ENCODE results near the gene TPPP.

The TPPP gene

GRCh38 chr5:677131-678101 is 15.7 kb downstream of the TPPP start:
- DNase-seq (ENCODE audit: low read depth) = no peak

GRCh38 chr5:676699-677076 is 16.5 kb downstream of the TPPP start:
- DNase-seq (ENCODE audit: low read depth) = no peak

DNA sequence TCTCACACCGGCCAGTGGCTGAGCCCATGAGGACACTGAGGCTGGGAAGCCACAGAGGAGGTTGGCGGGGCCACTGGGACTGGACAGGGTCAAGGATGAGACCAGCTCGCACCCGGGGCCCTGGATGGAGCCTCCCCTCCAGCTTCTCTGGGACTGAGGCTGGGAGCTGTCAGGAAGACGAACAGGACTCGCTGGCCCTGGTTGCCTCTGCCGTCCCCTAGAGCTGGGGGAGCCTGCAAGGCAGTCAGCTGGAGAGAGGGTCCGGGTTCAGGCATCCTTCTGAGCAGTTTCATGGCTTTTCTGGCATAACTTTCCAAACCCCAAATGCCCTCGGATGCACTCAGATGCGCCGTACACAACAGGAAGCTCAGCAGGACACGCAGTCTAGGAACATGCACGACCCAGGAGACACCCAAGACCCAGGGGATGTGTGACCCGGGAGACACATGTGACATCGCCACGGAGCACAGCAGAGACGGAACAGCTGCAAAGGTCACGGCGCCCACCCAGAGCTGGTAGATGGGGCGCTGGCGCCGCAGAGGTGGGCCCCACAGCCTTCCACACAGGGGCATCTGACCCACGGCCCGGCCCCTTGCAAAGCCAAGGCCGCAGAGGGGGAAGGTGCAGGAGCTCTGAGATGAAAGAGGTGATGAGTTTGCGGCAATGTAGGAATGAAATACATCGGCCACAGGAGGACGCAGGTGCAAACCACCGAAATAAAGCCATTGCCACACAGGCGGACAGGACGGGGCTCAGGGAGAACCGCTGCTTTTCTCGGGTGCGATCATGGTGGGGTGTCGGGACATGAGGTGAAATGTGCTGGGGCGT is 17.1 kb downstream of the TPPP start:
- DNase-seq (ENCODE audit: low read depth) = no peak

GRCh38 chr5:675111-675870 is 17.9 kb downstream of the TPPP start:
- no peak for DNase-seq (ENCODE audit: low read depth)

DNA sequence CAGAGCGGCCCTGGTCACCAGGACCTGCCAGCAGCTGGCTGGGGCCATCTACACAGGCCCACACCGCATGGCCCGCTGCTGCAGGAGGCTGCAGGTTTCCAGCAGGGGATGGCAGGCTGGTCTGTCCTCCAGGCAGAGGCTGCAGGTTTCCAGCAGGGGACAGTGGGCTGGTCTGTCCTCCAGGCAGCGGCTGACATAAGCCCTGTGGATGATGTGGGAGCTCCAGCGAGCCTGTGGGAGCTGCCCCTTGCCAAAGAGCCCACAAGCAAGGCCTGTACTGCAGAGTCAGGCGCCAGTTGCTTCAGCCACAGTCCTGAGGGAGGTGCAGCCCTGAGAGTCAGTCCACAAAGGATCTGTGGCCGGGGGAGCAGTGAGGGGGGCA is 18.5 kb downstream of the TPPP start:
- DNase-seq (ENCODE audit: low read depth) = no peak

- no peak for DNase-seq (ENCODE audit: low read depth)
These were observed 19.1 kb downstream of the TPPP start for GRCh38 chr5:673831-674629.

DNA sequence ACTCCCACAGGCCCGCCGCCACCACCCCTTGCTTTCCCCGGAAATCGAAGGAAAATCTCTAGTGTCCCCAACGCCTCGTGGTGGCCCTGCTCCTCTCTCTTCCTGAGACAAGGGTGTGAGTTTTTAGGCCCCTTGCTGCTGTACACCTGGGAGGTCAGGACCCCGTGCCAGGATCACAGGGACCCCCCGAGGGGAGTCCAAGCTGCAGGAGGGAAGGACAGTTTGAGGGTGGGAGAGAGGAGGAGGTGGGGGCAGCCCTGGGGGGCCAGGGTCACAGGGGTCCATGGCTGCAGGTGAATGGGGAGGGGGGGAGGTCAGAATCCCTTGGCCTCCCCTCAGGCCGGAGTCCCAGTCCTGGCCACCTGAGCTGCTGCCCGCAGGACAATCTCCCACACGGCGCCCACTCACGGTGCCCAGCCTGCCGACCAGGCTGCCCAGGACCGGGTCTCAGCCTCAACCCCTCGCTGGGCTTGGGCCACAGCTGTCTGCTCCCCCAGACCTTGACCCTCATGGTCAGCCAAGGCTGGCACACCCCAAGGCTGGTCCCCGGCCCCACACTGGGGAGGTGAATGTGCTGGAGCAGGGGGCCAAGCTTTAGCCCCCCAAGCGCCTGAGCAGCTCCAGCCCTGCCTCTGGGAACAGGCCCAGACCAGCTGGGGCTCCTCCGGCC is 19.9 kb downstream of the TPPP start:
- DNase-seq (ENCODE audit: low read depth) = no peak

DNA sequence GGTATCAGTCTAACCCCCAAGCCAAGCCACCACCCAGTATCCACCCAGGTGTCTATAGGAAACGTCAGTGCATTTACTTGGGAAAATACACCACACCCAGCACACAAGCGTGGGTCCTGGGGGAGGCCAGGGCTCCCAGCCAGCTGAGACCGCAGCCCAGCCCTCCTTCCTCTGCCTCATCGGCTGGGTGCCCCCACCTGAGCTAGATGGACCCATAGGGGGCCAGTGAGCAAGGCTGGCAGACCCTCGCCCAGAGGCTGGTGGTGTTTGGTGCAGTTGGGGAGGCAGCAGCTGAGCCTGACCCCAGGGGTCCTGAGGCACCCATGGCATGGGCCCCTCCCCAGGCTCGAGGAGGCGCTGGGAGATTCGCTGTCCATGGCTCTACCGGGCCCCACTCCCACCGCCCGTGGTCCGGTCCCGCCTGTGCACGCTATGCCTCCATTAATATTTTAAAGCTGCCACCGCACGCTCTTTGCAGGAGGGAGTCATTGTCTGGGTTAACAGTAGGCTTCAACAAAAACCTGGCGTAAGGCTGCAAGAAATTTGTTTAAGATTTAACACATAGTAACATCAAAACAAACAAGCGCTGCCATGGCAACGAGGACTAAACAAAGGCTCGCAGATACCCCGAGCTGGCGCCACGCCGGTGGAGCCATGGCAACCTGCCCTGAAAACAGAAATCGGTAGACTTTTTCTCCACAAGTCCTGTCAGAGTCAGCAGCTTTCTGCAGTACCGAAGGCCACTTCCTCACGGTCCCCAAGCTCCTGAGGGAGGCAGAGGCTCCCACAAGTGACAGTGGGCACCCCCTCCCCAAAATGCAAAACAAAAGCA is 20.6 kb downstream of the TPPP start:
- DNase-seq (ENCODE audit: low read depth) = peak; percentile 59

GRCh38 chr5:671459-672328 is 21.5 kb downstream of the TPPP start:
- peak; percentile 53 for DNase-seq (ENCODE audit: low read depth)

DNA sequence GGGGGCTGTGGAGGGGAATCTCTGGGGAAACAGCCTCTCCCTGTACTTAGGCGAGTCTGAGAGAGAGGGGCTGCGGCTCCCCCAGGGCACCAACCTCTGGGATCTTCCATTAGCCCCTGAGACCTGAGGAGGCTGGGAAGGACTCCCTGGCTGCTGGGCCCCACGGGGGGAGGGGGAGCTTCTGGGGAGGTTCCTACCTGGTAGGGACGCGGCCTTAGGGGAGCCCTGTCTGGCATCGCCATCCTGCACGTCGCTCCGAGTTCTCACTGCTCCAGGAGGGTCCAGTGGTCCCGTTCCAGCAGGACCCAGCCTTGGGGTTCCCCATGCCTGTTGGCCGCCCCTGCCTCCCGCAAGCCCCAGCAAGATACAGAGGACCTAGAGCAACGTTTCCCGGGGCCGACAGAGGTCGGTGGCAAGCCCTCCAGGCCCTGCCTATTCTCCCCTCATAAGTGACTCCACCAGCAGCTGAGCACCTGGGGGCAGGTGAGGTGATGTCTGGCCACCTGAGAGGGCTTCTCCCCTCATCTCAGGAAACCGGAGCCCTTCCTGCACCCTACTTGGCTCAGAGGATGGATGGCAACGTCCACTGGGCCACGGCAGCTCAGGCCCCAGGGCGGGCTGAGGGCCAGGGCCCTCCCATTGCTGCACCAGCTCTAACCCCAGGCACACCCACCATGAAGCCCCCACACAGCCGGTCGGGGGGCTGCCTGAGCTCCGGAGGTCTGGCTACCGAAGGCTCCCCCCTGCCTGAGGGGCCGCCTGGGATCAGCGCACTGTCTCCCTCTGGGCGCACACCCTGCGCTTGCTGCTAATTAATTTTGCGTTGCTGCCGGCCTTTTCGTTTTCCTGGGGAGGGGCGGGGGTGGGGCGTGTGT is 22.5 kb downstream of the TPPP start:
- DNase-seq (ENCODE audit: low read depth) = no peak

- DNase-seq (ENCODE audit: low read depth) = no peak
These were observed 23.2 kb downstream of the TPPP start for GRCh38 chr5:669842-670395.

- DNase-seq (ENCODE audit: low read depth) = peak; percentile 40
These were observed 23.9 kb downstream of the TPPP start for GRCh38 chr5:669111-669841.

DNA sequence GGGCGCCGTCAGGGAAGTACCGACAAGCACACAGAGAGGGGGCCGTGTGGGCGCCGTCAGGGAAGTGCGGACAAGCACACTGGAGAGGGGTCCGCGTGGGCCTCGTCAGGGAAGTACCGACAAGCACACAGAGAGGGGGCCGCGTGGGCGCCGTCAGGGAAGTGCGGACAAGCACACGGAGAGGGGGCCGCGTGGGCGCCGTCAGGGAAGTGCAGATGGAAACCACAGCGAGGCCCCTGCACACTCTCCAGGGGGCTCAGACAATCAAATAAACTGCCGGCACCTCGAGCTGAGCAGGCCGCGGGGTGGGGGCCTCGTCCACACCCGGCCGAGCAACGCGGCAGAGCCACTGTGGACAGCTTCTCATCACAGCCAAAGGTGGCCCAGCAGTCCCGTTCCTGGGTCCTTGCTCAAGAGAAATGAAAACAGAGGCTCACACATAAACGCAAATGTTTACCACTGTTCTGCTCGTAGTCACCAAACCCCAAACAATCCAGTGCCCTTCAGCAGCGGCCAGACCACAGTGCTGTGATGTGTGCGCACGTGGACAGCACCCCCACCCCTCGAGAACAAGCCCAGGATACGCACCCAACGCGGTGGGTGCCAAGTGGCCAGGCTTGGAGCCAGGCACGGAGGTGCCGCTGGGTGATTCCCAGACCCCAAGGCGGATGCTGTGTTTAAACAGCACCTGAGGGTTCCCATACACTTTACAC is 24.7 kb downstream of the TPPP start:
- no peak for DNase-seq (ENCODE audit: low read depth)

DNA sequence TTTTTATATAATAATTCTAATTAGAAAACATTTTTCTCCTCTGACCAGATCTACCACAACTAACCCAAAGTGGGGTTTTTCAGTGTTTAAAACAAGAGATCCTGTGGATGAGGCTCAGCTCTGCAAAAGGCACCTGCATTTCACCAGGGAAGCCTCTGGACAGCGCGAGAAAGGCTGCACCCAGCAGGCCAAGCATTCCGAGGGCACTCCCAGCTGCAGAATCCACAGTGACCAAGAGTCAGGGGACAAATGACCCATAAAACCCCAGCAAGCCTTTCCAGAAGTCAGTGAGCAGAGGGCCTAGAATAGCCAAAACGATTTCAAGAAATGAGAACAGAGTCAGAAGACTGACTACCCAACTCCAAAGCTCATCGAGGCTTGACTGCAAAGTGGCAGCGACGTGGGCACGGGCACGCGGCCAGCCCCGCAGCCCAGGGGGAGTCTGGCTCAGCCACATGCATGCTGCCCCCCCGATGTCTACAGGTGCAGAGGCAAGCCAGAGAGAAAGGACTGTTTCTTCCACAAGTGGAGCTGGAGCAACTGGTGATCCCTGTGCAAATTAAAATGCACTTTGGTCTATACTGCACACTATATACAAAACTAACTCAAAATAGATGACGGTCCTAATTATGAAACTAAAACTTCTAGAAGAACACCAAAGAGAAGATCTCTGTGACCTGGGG is 26.2 kb downstream of the TPPP start:
- no peak for DNase-seq (ENCODE audit: low read depth)

DNA sequence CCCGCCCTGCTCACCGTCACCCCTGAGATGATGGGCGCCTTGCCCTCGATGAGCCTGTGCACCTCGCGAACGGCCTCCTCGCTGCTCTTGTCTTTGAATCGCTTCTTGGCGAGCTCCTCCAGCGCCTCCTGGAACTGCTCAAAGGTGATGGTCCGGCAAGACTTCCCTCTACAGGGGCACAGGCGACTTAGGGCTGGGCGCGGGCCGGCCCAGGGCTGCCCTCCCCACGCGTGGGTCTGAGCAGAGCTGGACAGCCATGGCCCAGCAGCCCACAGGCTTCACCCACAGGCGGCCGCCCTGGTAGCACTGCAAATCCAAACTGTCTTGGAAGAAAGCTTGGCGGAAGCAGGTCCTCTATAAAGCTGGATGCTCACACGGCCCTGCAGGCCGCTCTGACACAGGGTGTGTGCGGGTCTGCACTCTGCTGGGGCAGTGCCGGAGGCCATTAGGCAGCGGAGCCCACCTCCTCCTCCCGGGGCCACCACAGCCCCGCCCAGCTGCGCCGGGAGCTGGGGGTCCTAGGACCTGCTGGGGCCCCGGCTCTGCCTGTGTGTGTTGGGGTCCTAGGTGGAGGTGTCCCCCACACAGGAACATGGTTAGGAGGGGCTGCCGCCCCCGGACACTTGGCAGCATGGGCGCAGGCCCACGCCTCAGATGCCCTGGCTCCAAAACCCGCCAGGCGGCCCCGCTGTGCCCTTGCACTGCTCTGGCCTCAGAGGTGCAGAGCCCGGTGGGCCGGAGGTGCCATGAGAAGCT is 27.0 kb downstream of the TPPP start:
- no peak for DNase-seq (ENCODE audit: low read depth)

Measured in activated T-helper 9 cell treated with anti-CD3 and anti-CD28 coated beads, Interleukin-2, amount 50 U/mL, for 16 hours (primary cell).